ENCODE measurements around the gene BCAP31. TPM values are rescaled to one million over a fixed set of nuclear protein-coding genes. Genes with fewer than 3 reads are reported as not detected.

The BCAP31 gene
- total RNA-seq, 1 experiment from 2014 or later = 138 TPM

DNA sequence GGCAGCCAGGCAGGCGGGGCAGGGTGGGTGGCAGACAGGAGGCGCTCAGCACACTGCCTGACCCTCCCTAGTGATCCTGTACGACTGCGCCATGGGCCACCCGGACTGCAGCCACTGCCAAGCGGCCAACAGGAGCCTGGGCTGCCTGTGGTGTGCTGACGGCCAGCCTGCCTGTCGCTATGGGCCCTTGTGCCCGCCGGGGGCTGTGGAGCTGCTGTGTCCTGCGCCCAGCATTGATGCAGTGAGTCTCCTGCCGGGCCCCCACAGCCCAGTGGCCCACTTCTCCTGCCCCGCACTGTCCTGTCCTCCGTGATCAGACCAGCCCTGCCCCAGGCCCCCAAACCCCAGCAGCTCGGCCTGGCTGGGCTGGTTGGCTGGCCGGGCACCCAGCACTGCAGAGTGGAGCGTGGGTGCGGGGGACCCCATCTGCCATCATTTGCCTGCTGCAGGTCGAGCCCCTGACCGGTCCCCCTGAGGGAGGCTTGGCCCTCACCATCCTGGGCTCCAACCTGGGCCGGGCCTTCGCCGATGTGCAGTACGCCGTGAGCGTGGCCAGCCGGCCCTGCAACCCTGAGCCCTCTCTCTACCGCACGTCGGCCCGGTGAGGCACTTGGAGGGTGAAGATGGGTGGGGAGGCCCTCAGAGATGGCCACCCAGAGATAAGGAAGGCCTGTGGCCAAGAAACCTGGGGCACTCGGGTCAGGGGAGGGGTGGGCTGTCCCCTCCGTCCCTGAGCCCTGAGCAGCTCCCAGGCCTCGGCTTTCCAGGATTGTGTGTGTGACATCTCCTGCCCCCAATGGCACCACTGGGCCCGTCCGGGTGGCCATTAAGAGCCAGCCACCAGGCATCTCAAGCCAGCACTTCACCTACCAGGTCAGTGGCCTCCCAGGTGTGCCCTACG, 47.5 kb upstream of the BCAP31 start:
- Histone ChIP-seq H3K4me1 (ENCODE audit: insufficient read depth, low read length) (no peaks in the 10 kb centered on the region), H4K8ac (replicated peaks; ENCODE audit: insufficient read length, low read depth, low read length) (no peak overlapping the region), H3K79me1 (ENCODE audit: insufficient read depth, low read depth, low read length, poor library complexity, severe bottlenecking) (no peaks in the 10 kb centered on the region), H3K56ac (ENCODE audit: insufficient read length, low read depth, low read length) (no peak overlapping the region), H2BK12ac (ENCODE audit: insufficient read length, low read depth, low read length) (no peak overlapping the region), H3K4ac (ENCODE audit: low read depth, low read length) (no peak overlapping the region), H3K27ac (ENCODE audit: insufficient read length, low read depth, low read length) (no peak overlapping the region), H3K9me3 (ENCODE audit: control insufficient read depth, low read depth, low read length) (no peaks in the 10 kb centered on the region), H2AFZ (ENCODE audit: low read length) (no peak overlapping the region), H2BK5ac (ENCODE audit: insufficient read length, low read length) (no peak overlapping the region), H3K18ac (ENCODE audit: insufficient read length, low read depth, low read length) (no peak overlapping the region), H2AK5ac (ENCODE audit: insufficient read length, low read length) (no peak overlapping the region), H2BK15ac (ENCODE audit: low read depth, low read length) (no peak overlapping the region), H3K23ac (ENCODE audit: insufficient read length, low read depth, low read length) (no peak overlapping the region), H3K9ac (ENCODE audit: extremely low read depth, insufficient read length, low read length) (no peak overlapping the region), H3T11ph (ENCODE audit: low read length) (no peak overlapping the region), H4K20me1 (ENCODE audit: control insufficient read depth, insufficient read depth, insufficient read length) (no peaks in the 10 kb centered on the region), H4K5ac (ENCODE audit: insufficient read length, low read depth, low read length) (no peak overlapping the region), H2BK120ac (ENCODE audit: low read depth, low read length, poor library complexity, severe bottlenecking) (no peak overlapping the region), H2BK20ac (ENCODE audit: low read depth, low read length, poor library complexity, severe bottlenecking) (no peak overlapping the region), H3K23me2 (ENCODE audit: insufficient read length, low read depth, low read length, poor library complexity, severe bottlenecking) (no peaks in the 10 kb centered on the region), H3K14ac (ENCODE audit: insufficient read depth, low read length) (no peak overlapping the region), H3K27me3 (ENCODE audit: insufficient read depth, low read length) (no peaks in the 10 kb centered on the region), H4K91ac (ENCODE audit: insufficient read length, low read depth, low read length) (no peak overlapping the region), H3K4me2 (ENCODE audit: insufficient read depth, insufficient read length, low read length) (no peak overlapping the region), H3K79me2 (ENCODE audit: insufficient read depth, low read length) (no peaks in the 10 kb centered on the region)
- no CpG with 5 or more reads among the region's 37 CpGs for WGBS (ENCODE audit: extremely low coverage, insufficient read length, low lambda C conversion rate)
- H3K9me3 Mint-ChIP-seq = peaks cover 22 to 52% of the 10 kb centered on the region in 2 experiments
- H3K27ac Mint-ChIP-seq = no peak overlapping the region
- no peaks in the 10 kb centered on the region for H3K4me1 Mint-ChIP-seq
- TF ChIP-seq, protein P1, sequence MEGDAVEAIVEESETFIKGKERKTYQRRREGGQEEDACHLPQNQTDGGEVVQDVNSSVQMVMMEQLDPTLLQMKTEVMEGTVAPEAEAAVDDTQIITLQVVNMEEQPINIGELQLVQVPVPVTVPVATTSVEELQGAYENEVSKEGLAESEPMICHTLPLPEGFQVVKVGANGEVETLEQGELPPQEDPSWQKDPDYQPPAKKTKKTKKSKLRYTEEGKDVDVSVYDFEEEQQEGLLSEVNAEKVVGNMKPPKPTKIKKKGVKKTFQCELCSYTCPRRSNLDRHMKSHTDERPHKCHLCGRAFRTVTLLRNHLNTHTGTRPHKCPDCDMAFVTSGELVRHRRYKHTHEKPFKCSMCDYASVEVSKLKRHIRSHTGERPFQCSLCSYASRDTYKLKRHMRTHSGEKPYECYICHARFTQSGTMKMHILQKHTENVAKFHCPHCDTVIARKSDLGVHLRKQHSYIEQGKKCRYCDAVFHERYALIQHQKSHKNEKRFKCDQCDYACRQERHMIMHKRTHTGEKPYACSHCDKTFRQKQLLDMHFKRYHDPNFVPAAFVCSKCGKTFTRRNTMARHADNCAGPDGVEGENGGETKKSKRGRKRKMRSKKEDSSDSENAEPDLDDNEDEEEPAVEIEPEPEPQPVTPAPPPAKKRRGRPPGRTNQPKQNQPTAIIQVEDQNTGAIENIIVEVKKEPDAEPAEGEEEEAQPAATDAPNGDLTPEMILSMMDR (conservative IDR thresholded peaks at IDR 0.05) = no peak
- no peak for DNase-seq
- peaks cover 0 to 2% (median 0%) of the 10 kb centered on the region in 3 experiments; a peak in 1 of 7 replicates for H3K36me3 Mint-ChIP-seq (ENCODE audit: insufficient read depth in 1 of 3, low read depth in 3 of 3)
- peaks cover 1% of the 10 kb centered on the region; the same call in 1 of the 2 replicates for H3K27me3 Mint-ChIP-seq (ENCODE audit: low read depth)
- H3K4me3 Mint-ChIP-seq = no peak overlapping the region; a peak in 1 of 5 replicates
